Hepatocyte (in vitro differentiated cells): ENCODE results near the gene GOLPH3L. TPM values are rescaled to one million over a fixed set of nuclear protein-coding genes. Genes with fewer than 3 reads are reported as not detected.
A peak's percentile ranks its signal among the peaks of the same experiment; 100 is the strongest.

Experiments
- DNase-seq: peaks from one replicate; pipeline ENCODE4 v3.0.0-alpha.2; 2016; ENCODE audit warnings: low spot score
- H2AFZ ChIP-seq: fragments of 200-600 bp; sonication (generic); 2 replicates; pipeline ENCODE4 v1.6.0; 2016; ENCODE audit warnings: antibody characterized with exemption, mild to moderate bottlenecking
- H3K27ac ChIP-seq: fragments of 200-600 bp; sonication (generic); 2 replicates; pipeline ENCODE4 v1.5.1; 2016; ENCODE audit warnings: mild to moderate bottlenecking
- H3K27me3 ChIP-seq: fragments of 200-600 bp; sonication (generic); 2 replicates; pipeline ENCODE4 v1.6.1; 2016
- H3K36me3 ChIP-seq: fragments of 200-600 bp; sonication (generic); replicated peaks from 2 replicates; pipeline ENCODE4 v1.5.1; 2016; ENCODE audit warnings: low read depth; ENCODE audit not compliant: insufficient read depth
- H3K4me1 ChIP-seq: fragments of 200-600 bp; sonication (generic); 2 replicates; pipeline ENCODE4 v1.5.1; 2016; ENCODE audit warnings: mild to moderate bottlenecking, moderate library complexity; ENCODE audit not compliant: insufficient read depth
- H3K4me2 ChIP-seq: fragments of 200-600 bp; sonication (generic); 2 replicates; pipeline ENCODE4 v1.6.0; 2016
- H3K4me3 ChIP-seq: fragments of 200-600 bp; sonication (generic); 2 replicates; pipeline ENCODE4 v1.5.1; 2016; ENCODE audit warnings: mild to moderate bottlenecking
- H3K79me2 ChIP-seq: fragments of 200-600 bp; sonication (generic); 2 replicates; pipeline ENCODE4 v1.6.0; 2017; ENCODE audit warnings: mild to moderate bottlenecking
- H3K9me2 ChIP-seq: fragments of 200-600 bp; sonication (generic); replicated peaks from 2 replicates; pipeline ENCODE4 v1.6.0; 2017; ENCODE audit warnings: mild to moderate bottlenecking; ENCODE audit not compliant: insufficient read depth
- H3K9me3 ChIP-seq: fragments of 200-600 bp; sonication (generic); 2 replicates; pipeline ENCODE4 v1.5.1; 2016; ENCODE audit warnings: low read depth, mild to moderate bottlenecking
- H4K20me1 ChIP-seq: fragments of 200-600 bp; sonication (generic); 2 replicates; pipeline ENCODE4 v1.6.0; 2016; ENCODE audit warnings: mild to moderate bottlenecking; ENCODE audit not compliant: insufficient read depth, poor library complexity, severe bottlenecking
- CTCF ChIP-seq: fragments of 200-600 bp; sonication (generic); IDR thresholded peaks from 2 replicates; pipeline ENCODE4 v1.5.1; 2016; ENCODE audit warnings: antibody characterized with exemption, mild to moderate bottlenecking; ENCODE audit not compliant: poor library complexity
- EZH2 ChIP-seq: fragments of 200-600 bp; sonication (generic); IDR thresholded peaks from 2 replicates; pipeline ENCODE4 v1.6.1; 2016; ENCODE audit warnings: antibody characterized with exemption, mild to moderate bottlenecking, borderline replicate concordance
- EZH2phosphoT487 ChIP-seq: fragments of 200-600 bp; sonication (generic); IDR thresholded peaks from one replicate; pipeline ENCODE4 v1.6.1; 2018; ENCODE audit warnings: antibody characterized with exemption, mild to moderate bottlenecking, low read depth, moderate library complexity; ENCODE audit not compliant: unreplicated experiment, severe bottlenecking
- WGBS: methylation state at CpG from one replicate; pipeline ENCODE4 v1.1.6; 2016; ENCODE audit warnings: low lambda C conversion rate; ENCODE audit errors: missing lambda C conversion rate; 5-methylcytosine and 5-hydroxymethylcytosine counted together
- polyA plus RNA-seq: library from polyadenylated mRNA; unstranded; fragments of >200 nt; fragmentation: Nextera tagmentation; extraction: Ambion mirVana; gene quantifications from 2 replicates; pipeline ENCODE4 v1.2.1, GENCODE V29; 2016
- total RNA-seq: library from RNA; depleted of rRNA; stranded (reverse); fragments of >200 nt; gene quantifications from 2 replicates; pipeline ENCODE4 v1.2.3, GENCODE V29; 2014

GOLPH3L gene
- 20.8 and 36.7 TPM in 2 replicates for total RNA-seq
- polyA plus RNA-seq = 15.5 and 21.8 TPM in 2 replicates

- peak within 1 kb of the TSS; percentile 83 for H3K4me2 ChIP-seq
- no peaks in the 10 kb centered on the region for H3K27me3 ChIP-seq
- H4K20me1 ChIP-seq = no peaks in the 10 kb centered on the region
- no peaks in the 10 kb centered on the region for H3K4me1 ChIP-seq
- 7% methylated on average over 18 of the region's 18 CpGs for WGBS
- H3K36me3 ChIP-seq = no peaks in the 10 kb centered on the region
- H3K9me2 ChIP-seq = no peaks in the 10 kb centered on the region
- H2AFZ ChIP-seq = peak within 1 kb of the TSS; percentile 59
- H3K79me2 ChIP-seq = peaks cover 25% of the 10 kb centered on the region
- peak within 1 kb of the TSS; percentile 38 for H3K4me3 ChIP-seq
- peak; percentile 95 for DNase-seq
- no peak for TF ChIP-seq EZH2
- no peak for TF ChIP-seq EZH2phosphoT487
- H3K27ac ChIP-seq = peak within 1 kb of the TSS; percentile 29
- H3K9me3 ChIP-seq = no peaks in the 10 kb centered on the region
Observed at GRCh38 chr1:150696995-150697927, at the start of gene GOLPH3L. TSS of gene GOLPH3L (minus strand) at chr1:150697154. CDS start at chr1:150694838, 2,316 bp downstream.

GRCh38 chr1:150730130-150730721 lies 33.3 kb upstream of the GOLPH3L start:
- DNase-seq = no peak
- Histone ChIP-seq H3K4me1 (no peaks in the 10 kb centered on the region), H3K79me2 (no peaks in the 10 kb centered on the region), H3K9me3 (no peaks in the 10 kb centered on the region), H3K4me3 (no peak overlapping the region), H3K36me3 (no peaks in the 10 kb centered on the region), H3K27me3 (no peaks in the 10 kb centered on the region), H4K20me1 (no peaks in the 10 kb centered on the region), H3K9me2 (no peaks in the 10 kb centered on the region), H3K4me2 (no peak overlapping the region), H2AFZ (no peak overlapping the region), H3K27ac (no peak overlapping the region)
- TF ChIP-seq CTCF (no peak), EZH2phosphoT487 (no peak), EZH2 (no peak)
- WGBS = 90% methylated on average over 3 of the region's 3 CpGs

GRCh38 chr1:150724336-150724735 lies 27.4 kb upstream of the GOLPH3L start:
- no peaks in the 10 kb centered on the region for H3K9me3 ChIP-seq
- no peak for DNase-seq
- H3K27ac ChIP-seq = no peak overlapping the region
- H4K20me1 ChIP-seq = no peaks in the 10 kb centered on the region
- H3K4me3 ChIP-seq = no peak overlapping the region
- 95% methylated on average over 2 of the region's 2 CpGs for WGBS
- TF ChIP-seq EZH2 = no peak
- TF ChIP-seq CTCF = no peak
- no peak for TF ChIP-seq EZH2phosphoT487
- no peak overlapping the region for H2AFZ ChIP-seq
- no peaks in the 10 kb centered on the region for H3K27me3 ChIP-seq
- no peaks in the 10 kb centered on the region for H3K36me3 ChIP-seq
- no peaks in the 10 kb centered on the region for H3K79me2 ChIP-seq
- no peaks in the 10 kb centered on the region for H3K9me2 ChIP-seq
- H3K4me2 ChIP-seq = no peak overlapping the region
- H3K4me1 ChIP-seq = no peaks in the 10 kb centered on the region

GRCh38 chr1:150720703-150721102 lies 23.7 kb upstream of the GOLPH3L start, which contains the start of gene HORMAD1:
TSS of gene HORMAD1 (minus strand) at chr1:150720895. CDS start at chr1:150719505, 1,390 bp downstream.
- no peaks in the 10 kb centered on the region for H4K20me1 ChIP-seq
- TF ChIP-seq CTCF (no peak), EZH2 (no peak)
- 99% methylated on average over 24 of the region's 24 CpGs for WGBS
- no peaks in the 10 kb centered on the region for H3K9me3 ChIP-seq
- no peaks in the 10 kb centered on the region for H3K36me3 ChIP-seq
- no peaks in the 10 kb centered on the region for H3K79me2 ChIP-seq
- H3K4me2 ChIP-seq = no peak within 1 kb of the TSS
- no peaks in the 10 kb centered on the region for H3K9me2 ChIP-seq
- H3K27me3 ChIP-seq = no peaks in the 10 kb centered on the region
- H3K4me1 ChIP-seq = no peaks in the 10 kb centered on the region
- H3K27ac ChIP-seq = no peak within 1 kb of the TSS
- DNase-seq = no peak
- H3K4me3 ChIP-seq = no peak within 1 kb of the TSS
- no peak within 1 kb of the TSS for H2AFZ ChIP-seq
